ENCODE results near the gene ITPK1.
"Not testable (repeated sequence)": the region's sequence is repeated elsewhere in the genome, so short reads cannot be mapped to it uniquely, and the experiment has no call there.

The ITPK1 gene

DNA sequence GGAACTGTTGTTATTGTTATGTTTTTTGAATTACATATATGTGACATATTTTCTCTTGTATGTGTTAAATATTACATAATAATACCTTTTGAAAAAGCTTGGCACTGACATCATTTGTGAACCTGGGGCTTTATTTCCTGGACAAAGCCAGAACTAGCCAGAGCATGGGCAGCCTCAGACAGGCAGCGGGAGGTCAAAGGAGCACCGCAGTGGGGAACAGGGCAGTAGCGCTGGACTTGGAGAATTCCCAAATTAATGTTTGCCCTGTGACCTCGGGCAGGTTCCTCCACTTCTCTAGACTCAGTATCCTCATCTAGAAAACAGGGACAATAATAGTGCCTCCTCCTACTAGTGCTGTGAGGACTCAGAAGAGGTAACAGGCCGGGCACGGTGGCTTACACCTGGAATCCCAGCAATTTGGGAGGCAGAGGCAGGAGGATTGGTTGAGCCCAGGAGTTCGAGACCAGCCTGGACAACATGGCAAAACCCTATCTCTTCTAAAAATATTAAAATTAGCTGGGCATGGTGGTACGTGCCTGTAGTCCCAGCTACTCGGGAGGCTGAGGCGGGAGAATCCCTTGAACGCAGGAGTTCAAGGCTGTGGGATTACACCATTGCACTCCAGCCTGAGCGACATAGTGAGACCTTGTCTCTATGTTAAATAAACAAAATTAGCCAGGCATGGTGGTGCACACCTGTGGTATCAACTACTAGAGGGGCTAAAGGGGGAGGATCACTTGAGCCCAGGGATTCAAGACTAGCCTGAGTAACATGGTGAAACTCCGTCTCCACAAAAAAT, 27.3 kb upstream of the ITPK1 start:
- H3K4me2 ChIP-seq (ENCODE audit: low read length), result no peak overlapping the region
- no peaks in the 10 kb centered on the region for H3K9me3 ChIP-seq (ENCODE audit: insufficient read depth, low read length)
- H3K27ac ChIP-seq (ENCODE audit: low read length), result no peak overlapping the region

DNA sequence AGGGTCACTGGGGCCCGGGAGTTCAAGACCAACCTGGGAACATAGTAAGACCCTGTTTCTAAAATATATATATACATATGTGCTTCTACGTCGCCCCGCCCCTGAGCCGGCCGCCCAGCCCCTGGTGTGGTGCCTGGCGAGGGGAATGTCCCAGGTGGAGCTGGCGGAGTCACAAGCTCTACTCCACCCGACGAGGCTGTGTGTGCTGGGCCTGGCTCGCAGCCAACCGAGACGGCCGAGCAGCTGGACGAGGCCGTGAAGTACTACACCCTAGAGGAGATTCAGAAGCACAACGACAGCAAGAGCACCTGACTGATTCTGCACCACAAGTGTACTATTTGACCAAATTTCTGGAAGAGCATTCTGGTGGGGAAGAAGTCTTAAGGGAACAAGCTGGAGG, 22.1 kb upstream of the ITPK1 start:
- no peak overlapping the region for H3K4me3 ChIP-seq (ENCODE audit: low read length)
- no peaks in the 10 kb centered on the region for H3K9me3 ChIP-seq (ENCODE audit: insufficient read depth, low read length)
- H3K79me2 ChIP-seq (ENCODE audit: low read length), result no peaks in the 10 kb centered on the region
- H3K4me1 ChIP-seq (ENCODE audit: low read length), result no peaks in the 10 kb centered on the region
- TF ChIP-seq, protein P1, sequence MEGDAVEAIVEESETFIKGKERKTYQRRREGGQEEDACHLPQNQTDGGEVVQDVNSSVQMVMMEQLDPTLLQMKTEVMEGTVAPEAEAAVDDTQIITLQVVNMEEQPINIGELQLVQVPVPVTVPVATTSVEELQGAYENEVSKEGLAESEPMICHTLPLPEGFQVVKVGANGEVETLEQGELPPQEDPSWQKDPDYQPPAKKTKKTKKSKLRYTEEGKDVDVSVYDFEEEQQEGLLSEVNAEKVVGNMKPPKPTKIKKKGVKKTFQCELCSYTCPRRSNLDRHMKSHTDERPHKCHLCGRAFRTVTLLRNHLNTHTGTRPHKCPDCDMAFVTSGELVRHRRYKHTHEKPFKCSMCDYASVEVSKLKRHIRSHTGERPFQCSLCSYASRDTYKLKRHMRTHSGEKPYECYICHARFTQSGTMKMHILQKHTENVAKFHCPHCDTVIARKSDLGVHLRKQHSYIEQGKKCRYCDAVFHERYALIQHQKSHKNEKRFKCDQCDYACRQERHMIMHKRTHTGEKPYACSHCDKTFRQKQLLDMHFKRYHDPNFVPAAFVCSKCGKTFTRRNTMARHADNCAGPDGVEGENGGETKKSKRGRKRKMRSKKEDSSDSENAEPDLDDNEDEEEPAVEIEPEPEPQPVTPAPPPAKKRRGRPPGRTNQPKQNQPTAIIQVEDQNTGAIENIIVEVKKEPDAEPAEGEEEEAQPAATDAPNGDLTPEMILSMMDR (IDR thresholded peaks at IDR 0.05; ENCODE audit: low read depth, low read length), result no peak
- TF ChIP-seq EZH2phosphoT487 (IDR thresholded peaks at IDR 0.05; ENCODE audit: low read depth), result no peak
- no peak overlapping the region for H3K27ac ChIP-seq (ENCODE audit: low read length)
- no peaks in the 10 kb centered on the region for H3K36me3 ChIP-seq (replicated peaks; ENCODE audit: low read depth, low read length)
- no peak overlapping the region for H3K4me2 ChIP-seq (ENCODE audit: low read length)
- H3K9ac ChIP-seq (ENCODE audit: low read length), result no peak overlapping the region
- no peaks in the 10 kb centered on the region for H4K20me1 ChIP-seq (ENCODE audit: insufficient read depth, low read length)
- no peak overlapping the region for H2AFZ ChIP-seq (ENCODE audit: low read depth, low read length)
- no peaks in the 10 kb centered on the region for H3K27me3 ChIP-seq (ENCODE audit: low read depth, low read length)

More for the DNA sequence above, 27.3 kb upstream of the ITPK1 start:
- Histone ChIP-seq H2AFZ (ENCODE audit: low read depth, low read length) (no peak overlapping the region), H3K4me1 (ENCODE audit: low read length) (peaks cover 9% of the 10 kb centered on the region; the same call in 1 of the 2 replicates), H4K20me1 (ENCODE audit: insufficient read depth, low read length) (no peaks in the 10 kb centered on the region), H3K27me3 (ENCODE audit: low read depth, low read length) (no peaks in the 10 kb centered on the region; the same call in 1 of the 2 replicates), H3K9ac (ENCODE audit: low read length) (no peak overlapping the region), H3K36me3 (replicated peaks; ENCODE audit: low read depth, low read length) (no peaks in the 10 kb centered on the region), H3K79me2 (ENCODE audit: low read length) (no peaks in the 10 kb centered on the region), H3K4me3 (ENCODE audit: low read length) (no peak overlapping the region)
- no peak for TF ChIP-seq EZH2phosphoT487 (IDR thresholded peaks at IDR 0.05; ENCODE audit: low read depth)
- TF ChIP-seq, protein P1 (IDR thresholded peaks at IDR 0.05; ENCODE audit: low read depth, low read length), result no peak

DNA sequence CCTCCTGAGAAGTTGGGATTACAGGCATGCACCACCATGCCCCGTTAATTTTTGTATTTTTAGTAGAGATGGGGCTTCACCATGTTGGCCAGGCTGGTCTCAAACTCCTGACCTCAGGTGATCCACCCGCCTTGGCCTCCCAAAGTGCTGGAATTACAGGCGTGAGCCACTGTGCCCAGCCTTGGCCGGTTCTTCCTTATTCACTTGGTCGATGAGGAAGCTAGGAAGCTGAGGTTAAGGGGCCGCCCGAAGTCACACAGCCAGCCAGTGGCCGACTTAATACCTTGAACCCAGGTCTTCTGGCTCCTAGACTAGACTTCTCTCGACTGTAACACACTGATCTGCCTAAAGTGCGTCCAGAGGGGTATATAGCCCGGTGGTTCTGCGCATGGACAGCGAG, 20.8 kb upstream of the ITPK1 start:
- H3K36me3 ChIP-seq (replicated peaks; ENCODE audit: low read depth, low read length); H2AFZ ChIP-seq (ENCODE audit: low read depth, low read length); H3K9ac ChIP-seq (ENCODE audit: low read length); H3K27me3 ChIP-seq (ENCODE audit: low read depth, low read length); H3K9me3 ChIP-seq (ENCODE audit: insufficient read depth, low read length); H3K4me1 ChIP-seq (ENCODE audit: low read length); H3K4me3 ChIP-seq (ENCODE audit: low read length); H4K20me1 ChIP-seq (ENCODE audit: insufficient read depth, low read length); H3K4me2 ChIP-seq (ENCODE audit: low read length); H3K27ac ChIP-seq (ENCODE audit: low read length); H3K79me2 ChIP-seq (ENCODE audit: low read length): not testable (repeated sequence)

DNA sequence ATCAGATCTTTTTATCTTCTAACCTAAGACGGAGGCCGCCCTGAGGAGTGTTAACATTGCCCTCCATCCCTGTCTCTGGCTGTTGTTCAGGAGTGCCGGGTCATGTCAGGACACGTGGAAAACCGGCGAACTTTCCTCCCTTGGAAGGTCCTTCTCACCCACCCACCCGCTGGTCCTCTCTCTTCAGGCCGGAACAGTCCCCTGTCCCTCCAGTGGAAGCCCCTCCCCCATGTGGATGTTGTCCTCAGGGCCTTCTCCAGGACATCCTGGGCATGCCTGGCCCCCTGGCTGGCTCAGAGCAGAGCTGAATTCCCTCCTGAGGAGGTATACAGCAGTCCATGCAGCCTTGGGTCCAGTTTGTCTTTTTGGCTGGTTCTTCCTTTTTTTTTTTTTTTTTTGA, 20.3 kb upstream of the ITPK1 start:
- H3K4me1 ChIP-seq (ENCODE audit: low read length), result no peaks in the 10 kb centered on the region
- H2AFZ ChIP-seq (ENCODE audit: low read depth, low read length), result no peak overlapping the region
- H3K4me3 ChIP-seq (ENCODE audit: low read length), result no peak overlapping the region
- H3K79me2 ChIP-seq (ENCODE audit: low read length), result no peaks in the 10 kb centered on the region
- no peak overlapping the region for H3K27ac ChIP-seq (ENCODE audit: low read length)
- no peak overlapping the region for H3K9ac ChIP-seq (ENCODE audit: low read length)
- no peaks in the 10 kb centered on the region for H3K27me3 ChIP-seq (ENCODE audit: low read depth, low read length)
- H3K9me3 ChIP-seq (ENCODE audit: insufficient read depth, low read length), result no peaks in the 10 kb centered on the region
- no peaks in the 10 kb centered on the region for H3K36me3 ChIP-seq (replicated peaks; ENCODE audit: low read depth, low read length)
- TF ChIP-seq, protein P1 (IDR thresholded peaks at IDR 0.05; ENCODE audit: low read depth, low read length), result no peak
- TF ChIP-seq EZH2phosphoT487 (IDR thresholded peaks at IDR 0.05; ENCODE audit: low read depth), result no peak
- H3K4me2 ChIP-seq (ENCODE audit: low read length), result no peak overlapping the region
- no peaks in the 10 kb centered on the region for H4K20me1 ChIP-seq (ENCODE audit: insufficient read depth, low read length)
